ENCODE results near the gene LRRC7. TPM values are rescaled to one million over a fixed set of nuclear protein-coding genes. Genes with fewer than 3 reads are reported as not detected.

The LRRC7 gene
- total RNA-seq (2014; rRNA removed; shearing (Covaris generic)): 0.11 and 0.19 TPM in 2 replicates

DNA sequence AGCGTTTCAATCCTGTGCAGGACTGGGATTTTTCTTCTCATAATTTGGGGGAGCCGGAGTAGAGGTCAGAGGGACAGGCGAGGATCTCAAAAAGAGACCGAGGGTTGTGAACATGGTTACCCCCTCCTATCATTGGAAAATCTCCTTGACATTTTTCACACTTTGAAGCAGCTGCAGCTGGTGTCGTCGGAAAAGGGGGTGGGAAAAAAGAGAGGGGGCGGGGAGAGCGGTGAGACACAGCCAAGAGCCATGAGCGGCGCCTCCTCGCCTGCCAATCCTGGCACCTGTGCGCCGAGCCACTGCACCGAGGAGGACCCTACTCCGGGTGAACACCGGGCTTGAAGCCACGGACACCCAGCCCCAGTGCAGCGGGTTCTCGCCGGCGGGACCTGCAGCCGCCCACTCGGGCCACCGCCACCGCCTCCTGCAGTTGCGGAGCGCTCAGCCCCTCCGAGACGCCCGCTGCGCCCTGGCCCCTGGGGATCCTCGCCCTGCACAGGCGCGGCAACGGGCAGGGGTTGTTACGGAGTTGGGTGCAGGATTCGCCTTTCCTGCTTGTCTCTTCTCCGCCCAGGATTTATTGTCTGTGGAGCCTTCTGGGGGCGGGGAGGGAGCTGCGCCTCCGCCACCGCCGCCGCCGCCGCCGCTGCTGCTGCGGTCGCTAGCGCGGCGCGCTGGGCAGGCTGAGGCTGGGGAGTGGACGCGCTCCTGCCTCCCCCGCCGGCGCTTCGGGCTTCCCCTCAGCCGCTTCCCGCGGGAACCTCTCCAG, at the start of gene LRRC7:
Gene LRRC7, plus strand, starts transcription at position 271 of the 769 bp plus-strand sequence. CDS start 718 bp downstream, outside the sequence.

All from A375 (cell line).